Stimulated activated CD4-positive, alpha-beta T cell treated with anti-CD3 and anti-CD28 coated beads, Interleukin-2, amount 100 ng/mL, for 24 hours (primary cell): ENCODE results near the gene SMARCD1.

Experiments used
- DNase-seq, 2 donors: peaks; one replicate each; pipeline ENCODE4 v3.0.0-alpha.2; 2020

Gene SMARCD1

GRCh38 chr12:50104417-50105366, 19.6 kb downstream of the SMARCD1 start:
- no peak for DNase-seq

DNA sequence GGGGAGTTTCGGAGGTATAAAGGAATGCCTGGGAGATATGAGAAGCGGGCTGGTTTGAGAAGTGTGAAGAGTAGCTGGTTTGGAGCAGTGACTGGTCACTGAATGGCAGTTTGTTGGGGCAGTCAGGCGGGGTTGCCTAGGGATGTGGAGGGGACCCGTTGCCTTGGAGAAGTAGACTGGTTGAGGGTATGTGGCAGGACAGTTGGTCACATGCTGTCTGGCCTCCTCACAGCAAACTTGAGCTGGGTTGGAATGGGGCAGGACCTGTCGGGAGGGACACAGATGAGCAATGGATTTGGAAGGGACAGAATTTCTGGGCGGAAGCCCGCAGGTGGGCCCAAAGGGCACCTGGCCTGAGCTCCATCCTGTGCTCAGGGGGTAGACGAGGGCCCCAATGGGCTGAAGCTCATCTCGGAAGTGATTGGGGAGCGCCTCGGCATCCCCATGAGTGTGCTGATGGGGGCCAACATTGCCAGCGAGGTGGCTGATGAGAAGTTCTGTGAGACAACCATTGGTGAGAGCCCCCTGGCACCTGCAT, 20.8 kb downstream of the SMARCD1 start:
- DNase-seq = no peak

DNA sequence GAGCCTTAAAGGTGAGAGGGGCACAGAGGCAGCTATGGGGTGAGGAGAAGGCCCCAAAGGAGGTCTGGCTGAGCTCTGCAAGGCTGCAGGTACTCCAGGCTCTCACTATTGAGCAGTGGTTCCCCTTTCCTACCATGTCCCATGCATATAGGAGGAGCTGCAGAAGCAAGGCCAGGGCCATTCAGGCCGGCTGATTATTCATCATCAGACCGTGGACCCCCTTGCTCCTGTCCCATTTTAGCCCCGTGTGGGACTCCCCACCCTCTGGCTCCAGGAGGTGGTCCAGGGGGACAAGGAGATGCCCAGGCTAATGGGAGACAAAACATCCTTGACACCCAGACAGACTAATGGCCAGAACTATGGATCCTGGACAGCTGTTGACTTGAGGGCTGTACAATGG, 21.8 kb downstream of the SMARCD1 start:
- DNase-seq = no peak

DNA sequence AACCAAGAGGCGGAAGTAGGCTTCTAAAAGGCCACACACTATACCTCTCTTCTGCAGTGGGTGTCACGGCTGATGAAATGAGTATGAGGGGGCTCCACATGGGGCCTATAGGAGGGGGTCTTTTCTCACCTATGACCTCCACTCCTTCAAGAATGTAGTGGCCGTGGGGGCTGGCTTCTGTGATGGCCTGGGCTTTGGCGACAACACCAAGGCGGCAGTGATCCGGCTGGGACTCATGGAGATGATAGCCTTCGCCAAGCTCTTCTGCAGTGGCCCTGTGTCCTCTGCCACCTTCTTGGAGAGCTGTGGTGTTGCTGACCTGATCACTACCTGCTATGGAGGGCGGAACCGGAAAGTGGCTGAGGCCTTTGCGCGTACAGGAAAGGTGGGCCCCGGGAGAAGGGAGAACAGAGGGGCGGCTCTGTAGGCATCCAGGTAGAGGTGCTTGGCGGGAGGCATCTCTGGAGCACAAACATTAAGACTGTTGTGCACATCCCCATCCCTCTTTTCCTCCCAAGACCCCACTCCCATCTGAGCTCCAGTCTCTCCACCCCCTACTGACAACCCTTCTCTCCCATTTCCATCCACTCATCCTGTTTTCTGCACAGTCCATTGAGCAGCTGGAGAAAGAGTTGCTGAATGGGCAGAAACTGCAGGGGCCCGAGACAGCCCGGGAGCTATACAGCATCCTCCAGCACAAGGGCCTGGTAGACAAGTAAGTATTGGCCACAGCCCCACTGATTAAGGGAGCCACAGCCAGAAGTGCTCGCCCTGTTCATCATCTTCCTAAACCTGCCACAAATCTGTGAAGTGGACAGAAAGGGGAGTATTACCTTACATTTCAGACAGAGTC, 22.5 kb downstream of the SMARCD1 start:
- DNase-seq = no peak

GRCh38 chr12:50109319-50109718, 24.2 kb downstream of the SMARCD1 start:
- no peak for DNase-seq

GRCh38 chr12:50110127-50110761, 25.1 kb downstream of the SMARCD1 start:
- DNase-seq = no peak

- peak in 1 of 2 donors; percentile 23 for DNase-seq
Measured at GRCh38 chr12:50110762-50111351, 25.7 kb downstream of the SMARCD1 start.

DNA sequence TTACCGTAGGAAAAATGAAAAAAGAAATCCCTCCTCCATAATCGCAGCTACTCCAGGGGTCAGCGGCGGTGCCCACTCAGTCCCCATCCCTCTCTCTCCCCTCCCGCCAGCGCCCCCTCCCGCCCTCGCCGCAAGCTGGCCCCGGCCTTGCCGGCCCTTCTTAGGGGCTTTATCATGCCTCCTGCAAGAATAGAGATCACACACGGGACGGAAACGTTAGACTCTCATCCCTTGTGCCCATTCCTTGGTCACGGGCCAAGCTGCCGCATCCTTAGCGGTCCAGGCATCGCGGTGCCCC, 26.2 kb downstream of the SMARCD1 start:
- DNase-seq = no peak

DNA sequence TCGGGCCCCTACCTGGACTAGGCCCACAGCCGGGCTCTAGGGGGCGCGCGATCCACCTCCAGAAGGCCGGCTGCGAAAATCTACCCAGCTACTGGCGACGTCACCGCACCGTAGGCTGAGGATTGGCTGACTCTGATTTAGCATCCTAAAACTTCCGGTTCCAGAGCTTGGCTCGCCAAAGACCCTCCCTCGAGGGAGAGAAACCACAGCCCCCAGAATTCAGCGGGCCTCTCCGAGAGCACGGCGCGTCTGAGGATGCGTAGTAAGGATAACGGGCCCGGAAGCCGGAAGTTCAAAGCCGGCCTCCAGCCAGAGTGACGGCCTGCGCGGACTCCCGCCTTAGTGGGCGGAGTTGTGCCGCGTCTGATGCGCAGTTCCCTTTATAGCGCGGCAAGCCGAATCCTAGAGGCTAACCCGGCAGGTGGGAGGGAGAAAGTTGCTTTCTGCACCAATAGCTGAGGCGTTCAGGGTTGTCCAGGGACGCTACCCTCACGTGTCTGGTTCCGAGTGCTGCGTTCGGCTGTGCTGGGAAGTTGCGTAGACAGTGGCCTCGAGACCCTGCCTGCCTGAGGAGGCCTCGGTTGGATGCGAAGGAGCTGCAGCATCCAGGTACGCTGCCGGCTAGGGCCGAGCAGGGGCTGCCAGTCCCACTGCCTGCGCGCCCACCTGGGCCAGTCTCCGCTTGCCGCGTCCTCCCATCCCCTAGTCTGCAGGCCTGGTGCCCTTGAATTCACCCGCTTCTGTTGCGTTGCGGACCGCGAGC, 26.7 kb downstream of the SMARCD1 start, which contains the start of gene COX14:
Gene COX14 (plus strand): TSS at position 544 of the 763 bp plus-strand sequence. CDS start 7,808 bp downstream, outside the sequence.
- peak; percentile 99 for DNase-seq

DNA sequence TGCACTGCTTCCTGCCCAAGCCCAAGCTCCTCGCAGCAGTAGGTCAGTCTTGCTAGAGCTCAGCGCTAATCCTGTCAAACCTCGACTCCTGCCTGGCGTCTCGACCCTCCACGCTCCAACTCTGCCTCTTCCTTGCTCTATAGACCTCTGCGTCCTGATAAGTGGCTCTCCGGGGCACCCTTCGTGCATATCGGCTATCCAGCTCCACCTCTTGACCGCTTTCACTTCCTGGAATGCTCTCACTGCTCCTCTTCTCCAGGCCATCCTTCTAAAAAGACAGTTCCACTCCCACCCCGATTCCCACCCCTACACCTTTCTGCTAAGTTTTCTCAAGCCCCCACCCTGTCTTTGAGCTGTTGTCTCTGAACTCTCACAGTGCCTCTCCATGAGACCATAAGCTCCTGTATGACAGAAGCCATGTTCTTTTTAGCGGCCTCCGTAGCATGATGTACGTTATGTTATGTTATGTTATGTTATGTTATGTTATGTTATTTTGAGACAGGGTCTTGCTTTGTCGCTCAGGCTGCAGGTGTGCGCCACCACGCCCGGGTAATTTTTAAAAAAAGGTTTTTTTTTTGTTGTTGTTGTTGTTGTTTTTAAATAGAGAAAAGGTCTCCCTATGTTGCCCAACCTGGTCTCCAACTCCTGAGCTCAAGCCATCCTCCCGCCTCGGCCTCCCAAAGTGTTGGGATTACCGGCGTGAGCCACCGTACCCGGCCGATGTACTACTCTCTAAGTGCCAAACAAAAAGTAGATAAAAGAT, 27.5 kb downstream of the SMARCD1 start:
- no peak for DNase-seq

- no peak for DNase-seq
Measured at GRCh38 chr12:50117057-50117622, 32.0 kb downstream of the SMARCD1 start.

DNA sequence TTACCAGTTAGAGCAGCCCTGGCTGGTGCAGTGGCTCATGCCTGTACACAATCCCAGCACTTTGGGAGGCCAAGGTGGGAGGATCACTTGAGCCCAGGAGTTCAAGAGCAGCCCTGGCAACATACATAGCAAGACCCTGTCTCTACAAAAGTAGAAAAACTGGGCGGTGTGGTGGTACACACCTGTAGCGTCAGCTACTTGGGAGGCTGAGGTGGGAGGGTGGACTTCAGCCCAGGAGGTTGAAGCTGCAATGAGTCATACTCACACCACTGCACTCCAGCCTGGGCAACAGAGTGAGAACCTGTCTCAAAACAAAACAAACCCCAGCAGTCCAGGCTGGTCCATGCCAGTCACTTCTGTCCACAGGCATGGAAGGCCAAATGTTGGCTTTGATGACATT, 34.2 kb downstream of the SMARCD1 start:
- DNase-seq = no peak

GRCh38 chr12:50120521-50120920, 35.4 kb downstream of the SMARCD1 start:
- no peak for DNase-seq

DNA sequence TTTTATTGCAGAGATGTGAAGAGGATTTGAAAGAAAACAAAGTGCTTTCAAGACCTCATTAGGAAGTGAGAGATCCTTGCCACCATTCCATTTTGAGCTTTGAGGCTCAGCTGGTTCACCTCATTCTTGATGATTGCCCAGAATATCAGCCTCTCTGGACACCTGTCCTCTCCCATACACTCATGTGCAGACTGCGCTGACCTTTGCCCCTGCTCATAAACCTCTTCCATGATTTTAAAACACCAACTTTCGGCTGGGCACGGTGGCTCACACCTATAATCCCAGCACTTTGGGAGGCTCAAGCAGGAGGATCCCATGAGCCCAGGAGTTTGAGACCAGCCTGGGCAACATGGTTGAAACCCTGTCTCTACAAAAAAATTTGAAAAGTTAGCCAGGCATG, 35.8 kb downstream of the SMARCD1 start:
- DNase-seq = no peak

DNA sequence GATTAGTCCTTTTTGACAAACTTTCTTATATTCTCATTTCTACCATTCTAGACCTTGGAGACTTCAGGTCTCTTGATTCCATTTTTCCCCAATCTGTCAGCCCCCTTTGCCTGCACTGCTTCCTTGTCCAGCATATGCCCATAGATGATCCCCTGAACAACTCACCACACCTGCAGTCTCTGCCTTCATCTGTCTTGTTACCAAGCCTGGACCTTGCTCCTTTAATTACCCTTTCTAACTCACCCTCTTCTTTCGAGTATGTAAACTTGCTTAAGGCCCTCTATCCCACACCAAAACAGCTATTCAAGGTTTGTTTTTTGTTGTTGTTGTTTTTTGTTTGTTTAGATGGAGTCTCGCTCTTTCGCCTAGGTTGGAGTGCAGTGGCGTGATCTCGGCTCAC, 36.5 kb downstream of the SMARCD1 start:
- DNase-seq = no peak

GRCh38 chr12:50123203-50123602, 38.1 kb downstream of the SMARCD1 start:
- DNase-seq = no peak

DNA sequence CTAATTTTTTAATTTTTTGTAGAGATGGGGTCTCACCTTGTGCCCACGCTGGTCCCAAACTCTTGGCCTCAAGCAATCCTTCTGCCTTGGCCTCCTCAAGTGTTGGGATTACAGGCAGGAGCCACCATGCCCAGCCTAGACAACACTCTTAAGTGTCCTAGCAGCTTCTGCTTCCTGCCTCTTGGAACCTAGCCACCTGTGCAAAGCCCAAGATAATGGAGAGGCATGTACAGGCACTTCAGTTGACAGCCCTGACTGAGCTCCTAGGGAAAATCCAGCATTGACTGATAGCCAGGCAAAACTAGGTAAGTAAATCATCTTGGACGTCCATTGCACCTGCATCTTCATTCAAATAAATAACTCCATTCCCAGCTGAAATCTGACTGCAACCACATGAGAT, 42.4 kb downstream of the SMARCD1 start:
- DNase-seq = no peak

DNA sequence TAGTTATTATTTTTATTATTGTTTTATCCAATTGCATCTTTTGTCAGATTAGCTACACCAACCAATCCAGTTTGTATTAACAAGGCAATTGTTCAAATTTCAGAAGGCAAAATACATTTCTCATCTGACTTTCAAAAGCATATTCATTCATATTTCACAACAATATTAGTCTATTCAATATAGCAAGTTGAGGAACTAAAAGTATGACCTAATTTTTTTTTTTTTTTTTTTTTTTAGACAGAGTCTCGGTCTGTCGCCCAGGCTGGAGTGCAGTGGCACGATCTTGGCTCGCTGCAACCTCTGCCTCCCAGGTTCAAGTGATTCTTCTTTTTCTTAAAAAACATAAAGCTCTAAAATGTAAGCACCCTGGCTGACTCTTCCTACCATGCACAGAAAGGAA, 44.1 kb downstream of the SMARCD1 start:
- DNase-seq = no peak

DNA sequence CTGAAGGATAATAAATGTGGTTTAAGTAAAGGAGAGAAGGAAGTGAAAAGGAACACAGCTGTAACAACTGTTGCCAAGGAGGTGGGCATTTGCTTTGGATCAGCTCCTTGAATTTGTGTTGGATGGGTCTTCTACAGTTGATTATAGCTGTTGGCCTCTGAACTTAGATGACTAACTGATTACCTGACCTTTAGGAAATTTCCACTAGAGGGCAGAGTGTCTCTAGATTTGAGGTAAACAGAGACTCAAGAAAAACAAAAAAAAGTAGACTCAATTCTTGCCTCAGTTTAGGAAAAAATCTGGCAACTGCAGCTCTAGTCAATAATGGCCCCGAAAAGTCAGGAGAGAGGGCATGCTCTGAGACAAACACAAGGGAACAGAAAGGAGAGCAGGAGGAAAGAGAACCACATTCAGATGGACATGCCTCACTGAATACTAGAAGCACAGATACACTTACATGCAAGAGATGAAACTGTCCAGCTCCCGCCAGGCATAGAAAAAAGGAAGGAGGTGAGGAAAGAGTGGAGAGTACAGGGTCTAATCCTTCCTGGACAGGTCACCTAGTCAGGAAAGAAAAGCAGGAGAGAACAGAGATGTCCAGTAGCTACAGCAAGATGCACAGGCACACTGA, 47.5 kb downstream of the SMARCD1 start:
- no peak for DNase-seq

DNA sequence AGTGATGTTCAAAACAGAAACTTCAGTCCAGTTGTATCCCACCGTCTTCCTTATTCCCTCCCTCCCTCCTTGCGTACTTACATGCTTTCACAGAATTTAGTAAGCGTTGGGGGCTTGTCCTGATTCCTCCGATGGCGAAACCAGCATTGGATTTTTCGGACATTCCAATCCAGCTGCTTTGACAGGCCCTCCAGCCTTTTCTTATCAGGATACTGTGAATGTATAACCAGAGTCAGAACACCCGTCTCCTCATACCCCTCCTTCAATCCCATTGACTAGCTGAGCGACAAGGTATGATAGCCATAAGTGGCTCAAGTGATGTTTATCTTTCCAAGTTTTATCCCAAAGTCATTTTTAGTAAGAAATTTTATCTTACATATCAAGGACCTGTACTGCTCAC, 57.9 kb downstream of the SMARCD1 start:
- no peak for DNase-seq
